PC-3 (cell line): ENCODE data around the gene ZNF497. TPM values are rescaled to one million over a fixed set of nuclear protein-coding genes. Genes with fewer than 3 reads are reported as not detected.

ENCODE experiments used
- ATAC-seq: fragments of 200-7000 bp; cut with Tn5 transposase; 2 replicates; pipeline ENCODE4 v1.9.1; 2020; ENCODE audit warnings: mild to moderate bottlenecking, moderate library complexity
- BruUV-seq: library from RNA; stranded (reverse); fragments of 400-500 nt; replicated peaks from 2 replicates; lab custom pipeline; 2021; lab: Mats Ljungman, UMichigan
- CTCF ChIA-PET: fragments of 300-600 bp; sonication (Branson Sonifier 250); formaldehyde crosslinking; loops from one replicate; lab custom pipeline; 2022; ENCODE audit warnings: antibody characterized with exemption; lab: Charles Lee
- POLR2A ChIA-PET: fragments of 300-600 bp; sonication (Branson Sonifier 250); formaldehyde crosslinking; loops from one replicate; lab custom pipeline; 2022; ENCODE audit warnings: antibody characterized with exemption; ENCODE audit not compliant: unreplicated experiment; lab: Charles Lee
- DNase-seq: peaks from one replicate; pipeline ENCODE4 v3.0.0-alpha.2; 2015
- H2AFZ ChIP-seq: fragments of 300-600 bp; sonication (generic); 2 replicates; pipeline ENCODE4 v1.6.0; 2016; ENCODE audit warnings: antibody characterized with exemption, low read length
- H3F3A ChIP-seq: fragments of 300-600 bp; sonication (generic); one replicate; pipeline ENCODE4 v1.6.0; 2017; ENCODE audit warnings: antibody characterized with exemption, low read length, control low read depth, mild to moderate bottlenecking; ENCODE audit not compliant: unreplicated experiment
- H3K27ac ChIP-seq: fragments of 300-600 bp; sonication (generic); 2 replicates; pipeline ENCODE4 v1.5.1; 2016; ENCODE audit warnings: mild to moderate bottlenecking, low read length
- H3K27me3 ChIP-seq: fragments of 300-600 bp; sonication (generic); 2 replicates; pipeline ENCODE4 v1.6.1; 2016; ENCODE audit warnings: low read length, mixed read lengths
- H3K36me3 ChIP-seq: fragments of 300-600 bp; sonication (generic); 2 replicates; pipeline ENCODE4 v1.6.1; 2016; ENCODE audit warnings: low read depth, mixed run types, low read length, mixed read lengths
- H3K4me1 ChIP-seq: fragments of 300-600 bp; sonication (generic); 2 replicates; pipeline ENCODE4 v1.5.1; 2016; ENCODE audit warnings: low read length; ENCODE audit not compliant: insufficient read depth
- H3K4me2 ChIP-seq: fragments of 300-600 bp; sonication (generic); 2 replicates; pipeline ENCODE4 v1.6.0; 2016; ENCODE audit warnings: low read length
- H3K4me3 ChIP-seq: fragments of 300-600 bp; sonication (generic); 2 replicates; pipeline ENCODE4 v1.5.1; 2016; ENCODE audit warnings: mild to moderate bottlenecking, low read length, mixed read lengths
- H3K79me2 ChIP-seq: fragments of 300-600 bp; sonication (generic); 2 replicates; pipeline ENCODE4 v1.6.1; 2017; ENCODE audit warnings: low read length, mixed read lengths
- H3K9ac ChIP-seq: fragments of 300-600 bp; sonication (generic); 2 replicates; pipeline ENCODE4 v1.6.0; 2016; ENCODE audit warnings: mild to moderate bottlenecking, low read length
- H3K9me2 ChIP-seq: fragments of 300-600 bp; sonication (generic); replicated peaks from 2 replicates; pipeline ENCODE4 v1.6.1; 2016; ENCODE audit warnings: mixed run types, low read length, mixed read lengths
- H3K9me3 ChIP-seq: fragments of 300-600 bp; sonication (generic); 2 replicates; pipeline ENCODE4 v1.6.1; 2016; ENCODE audit warnings: low read length, mixed read lengths
- H4K20me1 ChIP-seq: fragments of 300-600 bp; sonication (generic); 2 replicates; pipeline ENCODE4 v1.6.1; 2016; ENCODE audit warnings: low read length, mixed read lengths
- EZH2 ChIP-seq: fragments of 300-600 bp; sonication (generic); IDR thresholded peaks from one replicate; pipeline ENCODE4 v1.6.1; 2017; ENCODE audit warnings: antibody characterized with exemption, mild to moderate bottlenecking, low read length; ENCODE audit not compliant: unreplicated experiment
- EZH2phosphoT487 ChIP-seq: fragments of 300-600 bp; sonication (generic); IDR thresholded peaks from 2 replicates; pipeline ENCODE4 v1.6.1; 2018; ENCODE audit warnings: mild to moderate bottlenecking, antibody characterized with exemption, low read length, borderline replicate concordance
- intact Hi-C: fragments of 100-400 bp; cut with micrococcal nuclease; formaldehyde crosslinking; loops from 2 replicates; pipeline ENCODE4 v1.9.0; 2023
- total RNA-seq: library from RNA; depleted of rRNA; stranded (reverse); fragments of >200 nt; gene quantifications from 2 replicates; pipeline ENCODE4 v1.2.3, GENCODE V29; 2014
- TF ChIP-seq, protein P1 (sequence below): fragments of 300-600 bp; sonication (generic); conservative IDR thresholded peaks from 2 replicates; pipeline ENCODE4 v1.5.1; 2017; ENCODE audit warnings: antibody characterized with exemption, low read depth, mild to moderate bottlenecking, low read length

ZNF497 gene
- total RNA-seq, 1 experiment from 2014 or later = 2.2 TPM

DNA sequence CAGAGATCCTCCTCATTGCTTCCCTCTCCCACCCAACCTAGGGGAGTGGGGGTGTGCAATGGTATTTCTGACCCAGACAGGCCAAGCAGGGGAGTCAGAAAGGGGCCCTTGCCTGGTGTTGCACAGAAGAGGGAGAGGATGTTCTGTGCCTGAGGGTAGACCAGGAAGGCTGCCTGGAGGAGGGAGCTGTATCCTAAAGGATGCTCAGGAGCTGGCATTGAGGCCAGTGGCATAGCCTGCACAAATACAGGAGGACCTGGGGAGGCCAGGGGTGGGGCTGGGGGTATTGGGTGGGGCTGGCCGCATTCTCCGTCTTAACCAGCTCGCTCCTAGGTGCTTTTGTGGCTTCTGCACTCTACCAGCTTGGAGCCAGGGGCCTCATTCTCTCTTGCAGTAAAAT is 37.4 kb upstream of the ZNF497 start:
- no peaks in the 10 kb centered on the region for H3K9me3 ChIP-seq
- DNase-seq (no peak), ATAC-seq (no peak)
- peak overlapping the region; percentile 87 for H3K4me2 ChIP-seq
- intact Hi-C loops = loop anchor here (5.0 kb wide), 1 partner anchor 73 kb away; the partner anchor contains the start of gene ZSCAN22
- H3K27me3 ChIP-seq = no peaks in the 10 kb centered on the region
- CTCF ChIA-PET = no interaction called here
- H3K9me2 ChIP-seq = no peaks in the 10 kb centered on the region
- TF ChIP-seq EZH2 (no peak), EZH2phosphoT487 (no peak)
- TF ChIP-seq, protein P1, sequence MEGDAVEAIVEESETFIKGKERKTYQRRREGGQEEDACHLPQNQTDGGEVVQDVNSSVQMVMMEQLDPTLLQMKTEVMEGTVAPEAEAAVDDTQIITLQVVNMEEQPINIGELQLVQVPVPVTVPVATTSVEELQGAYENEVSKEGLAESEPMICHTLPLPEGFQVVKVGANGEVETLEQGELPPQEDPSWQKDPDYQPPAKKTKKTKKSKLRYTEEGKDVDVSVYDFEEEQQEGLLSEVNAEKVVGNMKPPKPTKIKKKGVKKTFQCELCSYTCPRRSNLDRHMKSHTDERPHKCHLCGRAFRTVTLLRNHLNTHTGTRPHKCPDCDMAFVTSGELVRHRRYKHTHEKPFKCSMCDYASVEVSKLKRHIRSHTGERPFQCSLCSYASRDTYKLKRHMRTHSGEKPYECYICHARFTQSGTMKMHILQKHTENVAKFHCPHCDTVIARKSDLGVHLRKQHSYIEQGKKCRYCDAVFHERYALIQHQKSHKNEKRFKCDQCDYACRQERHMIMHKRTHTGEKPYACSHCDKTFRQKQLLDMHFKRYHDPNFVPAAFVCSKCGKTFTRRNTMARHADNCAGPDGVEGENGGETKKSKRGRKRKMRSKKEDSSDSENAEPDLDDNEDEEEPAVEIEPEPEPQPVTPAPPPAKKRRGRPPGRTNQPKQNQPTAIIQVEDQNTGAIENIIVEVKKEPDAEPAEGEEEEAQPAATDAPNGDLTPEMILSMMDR = no peak
- POLR2A ChIA-PET = interaction anchor here (0.6 kb wide), 1 partner anchor 13 kb away, joined by 5 read pairs; no protein-coding TSS in a partner anchor
- H3K9ac ChIP-seq = no peak overlapping the region
- no TSS peak for BruUV-seq
- H4K20me1 ChIP-seq = peaks cover 3% of the 10 kb centered on the region; the same call in 1 of the 2 replicates
- H2AFZ ChIP-seq = no peak overlapping the region
- peaks cover under 1% of the 10 kb centered on the region; the same call in 1 of the 2 replicates for H3K36me3 ChIP-seq
- peaks cover 1% of the 10 kb centered on the region for H3F3A ChIP-seq
- no peak overlapping the region for H3K27ac ChIP-seq
- H3K4me1 ChIP-seq = peaks cover 26% of the 10 kb centered on the region
- H3K4me3 ChIP-seq = no peak overlapping the region; the same call in 1 of the 2 replicates
- H3K79me2 ChIP-seq = peaks cover 6% of the 10 kb centered on the region

DNA sequence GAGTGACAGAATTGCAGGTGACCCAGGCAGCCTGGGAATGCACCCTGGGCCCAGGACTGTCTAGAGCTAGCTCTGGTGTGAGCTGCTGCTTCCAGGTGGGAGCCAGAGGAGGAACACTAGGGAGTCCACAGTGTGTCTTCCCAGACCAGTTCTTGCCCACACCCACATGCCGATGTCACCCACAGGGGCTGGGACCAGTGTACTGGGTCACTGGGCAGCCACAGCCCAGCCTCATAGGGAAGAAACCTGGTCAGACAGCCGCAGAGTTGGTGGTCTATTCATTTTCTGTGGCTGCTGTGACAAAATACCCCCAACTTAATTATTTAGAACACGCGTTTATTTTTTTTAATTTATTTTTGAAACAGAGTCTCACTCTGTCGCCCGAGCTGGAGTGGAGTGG is 36.0 kb upstream of the ZNF497 start:
- peaks cover 6% of the 10 kb centered on the region for H3K79me2 ChIP-seq
- H4K20me1 ChIP-seq = peaks cover 17% of the 10 kb centered on the region
- ChIA-PET POLR2A (no interaction called here), CTCF (no interaction called here)
- intact Hi-C loops = no loop called here
- no peak for ATAC-seq
- H2AFZ ChIP-seq = no peak overlapping the region
- H3K9me3 ChIP-seq = no peaks in the 10 kb centered on the region
- no peak for DNase-seq
- no peak overlapping the region for H3K4me2 ChIP-seq
- peaks cover 37% of the 10 kb centered on the region for H3K4me1 ChIP-seq
- H3K36me3 ChIP-seq = peaks cover 14% of the 10 kb centered on the region
- TF ChIP-seq EZH2phosphoT487 = no peak
- TF ChIP-seq, protein P1 = no peak
- no peak for TF ChIP-seq EZH2
- no peak overlapping the region for H3K4me3 ChIP-seq
- no peak overlapping the region for H3K27ac ChIP-seq
- H3K9me2 ChIP-seq = no peaks in the 10 kb centered on the region
- H3K27me3 ChIP-seq = no peaks in the 10 kb centered on the region
- BruUV-seq = no TSS peak
- no peak overlapping the region for H3K9ac ChIP-seq
- peaks cover 15% of the 10 kb centered on the region for H3F3A ChIP-seq

DNA sequence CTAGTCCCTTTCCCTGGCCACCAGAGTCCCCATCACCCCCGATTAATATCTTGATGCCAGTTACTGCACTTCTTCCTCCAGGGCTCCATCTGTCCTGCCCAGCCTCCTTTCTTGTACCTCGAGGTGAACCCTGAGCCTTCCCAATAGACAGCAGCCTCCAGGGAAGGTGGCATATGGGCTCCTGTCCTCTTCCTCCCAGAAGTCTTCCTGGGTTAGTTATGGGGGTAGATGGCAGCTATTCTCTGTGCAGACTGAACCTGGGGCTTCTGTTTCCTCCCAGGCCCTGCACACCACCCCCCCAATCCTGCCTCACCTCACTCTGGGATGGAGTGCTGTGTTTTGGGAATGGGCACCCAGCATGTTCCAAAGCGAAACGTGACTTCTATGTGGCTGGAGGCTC is 35.5 kb upstream of the ZNF497 start:
- H3K9ac ChIP-seq = no peak overlapping the region
- H3K9me3 ChIP-seq = no peaks in the 10 kb centered on the region
- H3K4me1 ChIP-seq = peaks cover 37% of the 10 kb centered on the region
- peaks cover 15% of the 10 kb centered on the region for H3F3A ChIP-seq
- peaks cover 19% of the 10 kb centered on the region for H3K36me3 ChIP-seq
- ChIA-PET CTCF (no interaction called here), POLR2A (no interaction called here)
- no peak overlapping the region for H3K4me2 ChIP-seq
- no peak overlapping the region for H2AFZ ChIP-seq
- intact Hi-C loops = no loop called here
- no peak overlapping the region for H3K4me3 ChIP-seq
- H3K9me2 ChIP-seq = no peaks in the 10 kb centered on the region
- BruUV-seq = no TSS peak
- no peak overlapping the region for H3K27ac ChIP-seq
- DNase-seq = no peak
- TF ChIP-seq EZH2phosphoT487 = no peak
- TF ChIP-seq EZH2 = no peak
- TF ChIP-seq, protein P1 = no peak
- H3K79me2 ChIP-seq = peaks cover 11% of the 10 kb centered on the region
- peaks cover 21% of the 10 kb centered on the region for H4K20me1 ChIP-seq
- H3K27me3 ChIP-seq = no peaks in the 10 kb centered on the region
- ATAC-seq = no peak
